VCaP (cell line): ENCODE results near the gene CDH26.

ENCODE experiments used
- H3K27ac ChIP-seq: fragments of 450-650 bp; 2 replicates; pipeline ENCODE4 v1.5.1; 2017
- TF ChIP-seq, protein P1 (sequence below): fragments of 450-650 bp; conservative IDR thresholded peaks from 2 replicates; pipeline ENCODE4 v1.5.1; 2017; ENCODE audit warnings: mild to moderate bottlenecking, moderate library complexity

The CDH26 gene

DNA sequence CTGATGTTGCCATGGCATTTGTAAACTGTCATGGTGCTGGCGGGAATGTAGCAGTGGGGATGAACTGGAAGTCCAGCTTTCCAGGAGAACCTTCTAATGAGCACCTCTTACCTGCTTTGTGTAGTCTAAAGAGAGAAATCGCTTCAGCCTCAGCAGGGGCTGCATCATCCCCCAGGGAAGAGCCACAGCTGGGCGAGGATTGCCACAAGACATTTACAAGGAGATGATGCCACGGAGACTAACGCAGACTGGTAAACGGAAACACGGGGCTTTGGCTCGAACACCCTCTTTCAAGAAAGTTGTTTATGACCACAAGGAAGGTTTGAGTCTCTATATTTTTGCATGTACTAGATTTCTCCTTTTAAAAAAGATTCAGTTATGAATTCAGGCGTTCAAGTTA is 72.9 kb downstream of the CDH26 start:
- no peak overlapping the region for H3K27ac ChIP-seq
- TF ChIP-seq, protein P1, sequence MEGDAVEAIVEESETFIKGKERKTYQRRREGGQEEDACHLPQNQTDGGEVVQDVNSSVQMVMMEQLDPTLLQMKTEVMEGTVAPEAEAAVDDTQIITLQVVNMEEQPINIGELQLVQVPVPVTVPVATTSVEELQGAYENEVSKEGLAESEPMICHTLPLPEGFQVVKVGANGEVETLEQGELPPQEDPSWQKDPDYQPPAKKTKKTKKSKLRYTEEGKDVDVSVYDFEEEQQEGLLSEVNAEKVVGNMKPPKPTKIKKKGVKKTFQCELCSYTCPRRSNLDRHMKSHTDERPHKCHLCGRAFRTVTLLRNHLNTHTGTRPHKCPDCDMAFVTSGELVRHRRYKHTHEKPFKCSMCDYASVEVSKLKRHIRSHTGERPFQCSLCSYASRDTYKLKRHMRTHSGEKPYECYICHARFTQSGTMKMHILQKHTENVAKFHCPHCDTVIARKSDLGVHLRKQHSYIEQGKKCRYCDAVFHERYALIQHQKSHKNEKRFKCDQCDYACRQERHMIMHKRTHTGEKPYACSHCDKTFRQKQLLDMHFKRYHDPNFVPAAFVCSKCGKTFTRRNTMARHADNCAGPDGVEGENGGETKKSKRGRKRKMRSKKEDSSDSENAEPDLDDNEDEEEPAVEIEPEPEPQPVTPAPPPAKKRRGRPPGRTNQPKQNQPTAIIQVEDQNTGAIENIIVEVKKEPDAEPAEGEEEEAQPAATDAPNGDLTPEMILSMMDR: no peak

DNA sequence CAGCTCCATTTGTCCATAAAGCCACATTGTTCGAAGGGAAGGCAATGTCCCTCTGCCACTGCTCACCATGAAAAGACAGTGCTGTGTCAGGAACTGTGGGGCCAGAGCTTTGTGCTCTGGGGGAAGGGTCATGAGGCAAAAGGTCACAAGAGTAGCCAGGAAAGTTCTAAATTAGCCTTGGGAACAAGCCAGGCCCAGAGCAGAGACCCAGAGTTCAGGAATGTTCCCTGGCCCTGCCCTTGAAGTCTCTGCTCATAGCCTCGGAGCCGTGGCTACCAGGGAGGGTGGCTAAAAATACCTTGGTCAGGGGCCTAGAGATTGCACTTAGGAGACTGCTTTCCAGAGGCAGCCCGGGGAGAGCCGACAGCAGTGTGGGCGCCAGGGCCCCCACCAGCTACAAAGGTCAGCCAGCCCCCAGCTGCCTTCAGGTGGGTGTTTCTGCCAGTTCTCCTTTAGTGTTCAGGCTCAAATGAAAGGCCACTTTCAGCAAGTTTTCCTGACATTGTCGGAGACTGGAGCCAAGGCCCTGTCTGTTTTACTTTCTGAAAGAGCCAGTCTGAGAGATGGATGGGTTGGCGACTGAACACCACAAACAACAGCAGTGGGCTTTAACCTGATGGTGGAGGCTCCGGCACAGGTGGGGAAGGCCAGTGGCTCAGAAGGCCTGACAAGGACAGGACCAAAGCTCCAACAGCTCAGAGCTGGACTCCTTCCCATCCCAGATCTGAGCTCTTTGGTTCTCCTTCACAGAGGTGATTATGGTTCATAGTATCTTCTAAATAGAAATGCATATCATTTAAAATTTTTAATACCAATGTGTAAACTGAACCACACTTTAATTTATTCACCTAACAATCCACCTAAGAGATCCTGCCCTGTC is 76.2 kb downstream of the CDH26 start:
- TF ChIP-seq, protein P1: no peak

DNA sequence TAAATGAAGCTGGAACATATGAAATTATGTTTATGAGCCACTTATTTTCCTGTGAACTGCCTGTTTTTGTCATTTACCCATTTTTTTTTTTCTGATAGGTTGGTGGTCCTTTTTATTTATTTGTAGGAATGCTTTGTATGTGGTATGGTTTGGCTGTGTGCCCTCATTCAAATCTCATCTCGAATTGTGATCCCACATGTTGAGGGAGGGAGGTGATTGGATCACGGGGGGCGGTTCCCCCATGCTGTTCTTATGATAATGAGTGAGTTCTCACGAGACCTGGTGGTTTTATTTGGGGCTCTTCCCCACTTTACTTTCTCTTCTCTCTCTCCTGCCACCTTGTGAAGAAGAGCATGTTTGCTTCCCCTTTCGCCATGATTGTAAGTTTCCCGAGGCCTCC is 77.3 kb downstream of the CDH26 start:
- TF ChIP-seq, protein P1: no peak
- H3K27ac ChIP-seq: no peak overlapping the region

More for the DNA sequence above, 76.2 kb downstream of the CDH26 start:
- no peak overlapping the region for H3K27ac ChIP-seq

DNA sequence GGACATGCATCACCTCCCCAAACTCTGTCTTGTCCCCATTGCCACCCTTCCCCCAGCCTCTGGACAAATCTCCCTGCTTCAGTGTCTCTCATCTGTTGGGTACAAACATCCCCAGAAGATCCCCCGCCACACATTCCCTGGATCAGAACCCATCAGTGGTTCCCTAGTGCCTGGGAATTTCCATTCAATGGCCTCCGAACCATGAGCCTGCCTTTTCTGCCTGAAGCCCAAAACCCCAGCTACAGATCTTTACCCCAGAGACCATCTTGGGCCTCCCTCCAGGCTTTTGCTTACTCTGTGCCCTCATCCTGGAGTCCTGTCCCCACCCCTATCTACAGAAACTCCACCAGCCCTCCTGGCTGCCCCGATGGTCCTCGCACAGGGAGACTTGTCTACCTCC is 78.1 kb downstream of the CDH26 start:
- TF ChIP-seq, protein P1: no peak
- no peak overlapping the region for H3K27ac ChIP-seq

DNA sequence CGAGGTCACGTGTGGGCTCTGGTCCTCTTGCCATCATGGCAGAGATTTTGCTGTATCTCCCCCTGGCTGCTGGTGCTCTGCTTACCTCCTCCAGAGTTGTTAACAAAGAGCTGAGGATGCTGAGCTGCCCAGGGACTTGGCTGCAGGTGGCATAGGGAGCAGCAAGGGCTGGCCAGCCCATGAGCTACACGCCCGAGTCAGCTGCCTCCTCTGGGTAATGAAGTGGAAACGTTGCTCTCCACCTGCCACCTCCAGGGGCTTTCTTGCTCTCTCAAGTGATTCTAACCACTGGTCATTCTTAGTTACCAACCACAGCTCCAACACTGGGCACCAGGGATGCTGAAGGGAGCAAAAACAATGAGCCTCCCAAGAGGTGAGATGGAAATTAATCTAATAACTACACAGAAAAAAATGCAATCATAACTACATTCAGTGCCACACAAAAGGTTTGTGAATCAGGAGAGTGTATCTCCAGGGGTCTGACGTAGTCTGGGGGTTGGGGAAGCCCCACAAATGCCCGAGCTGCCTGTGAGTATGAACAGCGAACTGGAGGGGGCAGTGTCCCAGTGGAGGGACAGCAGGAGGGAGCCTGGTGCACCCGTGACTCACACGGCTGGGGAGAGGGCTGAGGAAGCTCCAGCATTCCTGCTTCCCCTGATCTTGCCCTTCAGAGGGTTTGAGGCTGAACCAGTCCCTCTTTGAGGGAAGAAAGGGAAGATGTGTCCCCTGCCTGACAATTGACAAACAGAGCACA is 78.7 kb downstream of the CDH26 start:
- no peak overlapping the region for H3K27ac ChIP-seq
- TF ChIP-seq, protein P1: no peak

DNA sequence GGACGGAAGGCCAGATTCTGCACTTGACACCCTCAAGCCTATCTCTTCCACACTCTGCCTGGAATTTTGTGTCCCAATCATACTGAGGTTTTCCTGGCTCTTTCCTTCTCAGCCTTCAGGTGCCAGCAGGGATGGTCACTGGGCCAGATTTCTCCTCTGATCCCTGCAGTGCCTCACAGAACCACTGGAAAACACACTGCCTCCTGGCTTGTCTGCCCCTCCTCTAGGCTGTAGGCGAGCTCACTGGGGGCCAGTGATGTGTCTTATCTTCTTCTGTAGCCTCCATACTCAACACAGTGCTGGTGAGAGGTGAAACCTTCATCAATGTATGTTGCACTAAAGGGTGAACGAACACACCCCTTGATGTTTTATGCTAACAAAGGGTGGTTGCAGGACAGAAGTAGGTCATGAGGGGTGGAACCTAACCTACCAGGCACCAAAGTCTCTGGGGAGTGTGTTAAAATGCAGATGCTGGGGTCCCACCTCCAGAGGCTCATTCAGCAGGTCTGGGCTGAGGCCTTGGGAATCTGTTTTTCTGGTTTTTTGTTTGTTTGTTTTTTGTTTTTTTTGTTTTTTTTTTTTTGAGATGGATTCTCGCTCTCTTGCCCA is 80.3 kb downstream of the CDH26 start:
- H3K27ac ChIP-seq: no peak overlapping the region
- TF ChIP-seq, protein P1: no peak

DNA sequence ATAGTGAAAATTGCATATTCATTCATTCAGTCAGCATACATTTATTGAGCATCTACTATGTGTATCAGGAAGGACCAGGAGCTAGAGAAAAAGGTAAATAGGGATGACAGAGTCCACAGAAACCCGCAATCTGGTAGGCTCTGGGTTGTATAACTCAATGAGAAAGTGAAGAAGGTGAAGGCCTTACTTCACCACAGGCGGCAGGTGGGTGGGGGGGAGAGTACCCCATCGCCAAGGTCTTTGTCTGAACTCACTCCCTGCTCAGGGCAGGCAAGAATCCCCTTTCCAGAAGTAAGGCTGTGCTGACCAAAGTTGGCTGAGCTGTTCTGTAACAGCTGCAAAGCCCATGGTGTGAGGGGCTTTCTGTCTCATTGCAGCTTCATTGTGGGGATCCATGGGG is 81.3 kb downstream of the CDH26 start:
- TF ChIP-seq, protein P1: no peak
- no peak overlapping the region for H3K27ac ChIP-seq
